Breast epithelium (tissue), 4 donors: ENCODE data around the gene A4GALT. TPM values are rescaled to one million over a fixed set of nuclear protein-coding genes. Genes with fewer than 3 reads are reported as not detected.

Experiments
- DNase-seq, 2 donors: peaks; one replicate each; pipeline ENCODE4 v3.0.0-alpha.2; 2019; ENCODE audit warnings: low spot score in 2 of 2
- H3K27ac ChIP-seq, 2 donors: fragments of 200-600 bp; sonication (generic) in 1 of 2; one replicate each; pipeline ENCODE4 v1.5.1; 2016 to 2019; ENCODE audit warnings: mild to moderate bottlenecking in 1 of 2
- H3K27me3 ChIP-seq, 2 donors: fragments of 200-600 bp; sonication (generic) in 1 of 2; one replicate each; pipeline versions ENCODE4 v1.5.1 to v1.6.0; 2017 to 2019; ENCODE audit warnings: control low read depth in 1 of 2, mild to moderate bottlenecking in 1 of 2
- H3K36me3 ChIP-seq: fragments of 200-600 bp; one replicate; pipeline ENCODE4 v1.5.1; 2019
- H3K4me1 ChIP-seq, 2 donors: fragments of 200-600 bp; sonication (generic); one replicate each; pipeline ENCODE4 v1.5.1; 2016 to 2019; ENCODE audit warnings: control low read depth in 1 of 2
- H3K4me3 ChIP-seq, 3 donors: fragments of 200-600 bp; sonication (generic); 1 replicate in 2 of 3; 2 replicates in 1 of 3; pipeline ENCODE4 v1.5.1; 2016 to 2019; ENCODE audit warnings: mild to moderate bottlenecking in 3 of 3, moderate library complexity in 2 of 3
- H3K9me3 ChIP-seq, 2 donors: fragments of 200-600 bp; sonication (generic) in 1 of 2; one replicate each; pipeline ENCODE4 v1.5.1; 2016 to 2019; ENCODE audit warnings: control low read depth in 1 of 2
- POLR2A ChIP-seq: fragments of 450-650 bp; IDR thresholded peaks from one replicate; pipeline ENCODE4 v1.6.1; 2016; ENCODE audit warnings: antibody characterized with exemption, mild to moderate bottlenecking, moderate library complexity
- POLR2AphosphoS5 ChIP-seq, 3 donors: sonication (generic); formaldehyde crosslinking; IDR thresholded peaks; one replicate each; pipeline ENCODE4 v1.6.1; 2017; ENCODE audit warnings: antibody characterized with exemption in 3 of 3
- intact Hi-C: fragments of 100-400 bp; cut with DNase I; formaldehyde crosslinking; loops from one replicate; pipeline ENCODE4 v1.15.1; 2023; ENCODE audit warnings: low total_unique reads
- total RNA-seq, 3 donors: library from RNA; depleted of rRNA; stranded (reverse); fragments of >200 nt; gene quantifications; one replicate each; pipeline ENCODE4 v1.1.0, GENCODE V29; 2016
- TF ChIP-seq, protein P1 (sequence below), 3 donors: fragments of 450-650 bp; IDR thresholded peaks; one replicate each; pipeline ENCODE4 v1.5.1; 2016 to 2017; ENCODE audit warnings: antibody characterized with exemption in 3 of 3, mild to moderate bottlenecking in 3 of 3, moderate library complexity in 3 of 3

A4GALT gene
- total RNA-seq, 3 donors from 2014 or later: 6.6 to 32.8 (median 22.9) TPM

DNA sequence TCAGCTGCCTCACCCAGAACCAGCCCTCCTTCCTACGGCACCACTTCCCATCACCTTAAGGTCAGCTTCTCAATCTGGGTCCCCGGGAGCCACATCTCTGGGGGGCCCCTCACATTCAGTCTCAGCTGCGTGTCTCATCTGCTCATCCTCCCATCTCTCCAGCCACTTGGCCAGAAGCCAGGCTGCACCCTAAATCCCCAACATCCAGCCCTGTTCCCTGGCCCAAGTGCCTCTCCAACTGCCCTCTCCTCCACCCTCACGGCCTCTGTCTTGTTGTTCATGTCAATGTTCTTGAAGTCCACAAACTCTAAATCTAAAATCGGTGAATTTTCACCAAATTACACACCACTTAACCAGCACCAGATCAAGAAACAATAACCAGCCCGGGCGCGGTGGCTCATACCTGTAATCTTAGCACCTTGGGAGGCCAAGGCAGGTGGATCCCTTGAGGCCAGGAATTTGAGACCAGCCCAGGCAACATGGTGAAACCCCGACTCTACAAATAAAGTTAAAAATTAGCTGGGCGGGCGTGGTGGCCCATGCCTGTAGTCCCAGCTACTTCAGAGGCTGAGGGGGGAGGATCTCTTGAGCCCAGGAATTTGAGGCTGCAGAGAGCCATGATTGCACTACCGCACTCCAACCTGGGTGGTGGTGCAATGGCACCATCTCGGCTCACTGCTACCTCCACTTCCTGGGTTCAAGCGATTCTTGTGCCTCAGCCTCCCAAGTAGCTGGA is 33.7 kb downstream of the A4GALT start:
- no peaks in the 10 kb centered on the region for H3K27me3 ChIP-seq
- peaks cover 11 to 19% of the 10 kb centered on the region in 2 donors for H3K4me1 ChIP-seq
- no peaks in the 10 kb centered on the region for H3K36me3 ChIP-seq
- H3K4me3 ChIP-seq: no peak overlapping the region
- DNase-seq: no peak
- H3K9me3 ChIP-seq: no peaks in the 10 kb centered on the region
- H3K27ac ChIP-seq: peak overlapping the region; percentile 50 to 92
- intact Hi-C loops: no loop called here
- TF ChIP-seq POLR2A (no peak), POLR2AphosphoS5 (IDR thresholded peaks at IDR 0.05) (no peak)
- TF ChIP-seq, protein P1, sequence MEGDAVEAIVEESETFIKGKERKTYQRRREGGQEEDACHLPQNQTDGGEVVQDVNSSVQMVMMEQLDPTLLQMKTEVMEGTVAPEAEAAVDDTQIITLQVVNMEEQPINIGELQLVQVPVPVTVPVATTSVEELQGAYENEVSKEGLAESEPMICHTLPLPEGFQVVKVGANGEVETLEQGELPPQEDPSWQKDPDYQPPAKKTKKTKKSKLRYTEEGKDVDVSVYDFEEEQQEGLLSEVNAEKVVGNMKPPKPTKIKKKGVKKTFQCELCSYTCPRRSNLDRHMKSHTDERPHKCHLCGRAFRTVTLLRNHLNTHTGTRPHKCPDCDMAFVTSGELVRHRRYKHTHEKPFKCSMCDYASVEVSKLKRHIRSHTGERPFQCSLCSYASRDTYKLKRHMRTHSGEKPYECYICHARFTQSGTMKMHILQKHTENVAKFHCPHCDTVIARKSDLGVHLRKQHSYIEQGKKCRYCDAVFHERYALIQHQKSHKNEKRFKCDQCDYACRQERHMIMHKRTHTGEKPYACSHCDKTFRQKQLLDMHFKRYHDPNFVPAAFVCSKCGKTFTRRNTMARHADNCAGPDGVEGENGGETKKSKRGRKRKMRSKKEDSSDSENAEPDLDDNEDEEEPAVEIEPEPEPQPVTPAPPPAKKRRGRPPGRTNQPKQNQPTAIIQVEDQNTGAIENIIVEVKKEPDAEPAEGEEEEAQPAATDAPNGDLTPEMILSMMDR (IDR thresholded peaks at IDR 0.05): no peak

DNA sequence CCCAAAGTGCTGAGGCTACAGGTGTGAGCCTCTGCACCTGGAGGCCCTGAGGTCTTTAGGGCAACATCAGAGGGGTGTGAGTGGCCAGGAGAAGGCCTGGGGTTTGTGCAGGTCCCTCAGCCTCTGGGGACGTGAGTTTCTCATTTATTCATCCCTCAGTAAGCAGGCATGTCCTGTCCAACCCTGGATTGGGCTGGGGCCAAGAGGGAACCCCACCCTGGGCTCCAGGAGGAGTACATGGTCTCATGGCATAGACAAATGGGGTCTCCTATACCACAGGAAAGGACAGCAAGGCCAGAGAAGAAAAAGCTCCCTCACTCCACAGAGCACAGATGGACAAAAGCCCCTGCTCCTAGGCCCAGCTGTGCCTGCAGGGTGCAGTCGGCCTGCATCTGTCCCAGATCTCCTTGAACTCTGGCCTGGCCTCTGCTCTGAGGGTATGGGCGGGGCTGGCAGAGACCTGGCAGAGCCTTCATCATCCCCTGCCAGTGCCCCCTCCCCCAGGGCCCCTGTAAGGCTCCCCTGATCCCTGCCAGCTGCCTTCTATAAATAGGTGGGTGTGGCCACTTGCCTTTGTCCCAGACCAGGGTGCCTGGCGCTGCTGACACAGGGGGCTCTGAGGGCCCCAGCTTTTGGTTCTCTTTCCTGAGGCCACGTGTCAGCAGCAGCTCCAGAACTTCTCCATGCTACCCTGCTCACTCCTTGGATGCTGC is 34.6 kb downstream of the A4GALT start:
- Histone ChIP-seq H3K36me3 (no peaks in the 10 kb centered on the region), H3K4me1 (peaks cover 11 to 19% of the 10 kb centered on the region in 2 donors), H3K27me3 (no peaks in the 10 kb centered on the region), H3K4me3 (no peak overlapping the region), H3K27ac (peak overlapping the region; percentile 50 to 92), H3K9me3 (no peaks in the 10 kb centered on the region)
- intact Hi-C loops: no loop called here
- TF ChIP-seq POLR2A (no peak), POLR2AphosphoS5 (IDR thresholded peaks at IDR 0.05) (no peak)
- TF ChIP-seq, protein P1 (IDR thresholded peaks at IDR 0.05): no peak
- DNase-seq: no peak

DNA sequence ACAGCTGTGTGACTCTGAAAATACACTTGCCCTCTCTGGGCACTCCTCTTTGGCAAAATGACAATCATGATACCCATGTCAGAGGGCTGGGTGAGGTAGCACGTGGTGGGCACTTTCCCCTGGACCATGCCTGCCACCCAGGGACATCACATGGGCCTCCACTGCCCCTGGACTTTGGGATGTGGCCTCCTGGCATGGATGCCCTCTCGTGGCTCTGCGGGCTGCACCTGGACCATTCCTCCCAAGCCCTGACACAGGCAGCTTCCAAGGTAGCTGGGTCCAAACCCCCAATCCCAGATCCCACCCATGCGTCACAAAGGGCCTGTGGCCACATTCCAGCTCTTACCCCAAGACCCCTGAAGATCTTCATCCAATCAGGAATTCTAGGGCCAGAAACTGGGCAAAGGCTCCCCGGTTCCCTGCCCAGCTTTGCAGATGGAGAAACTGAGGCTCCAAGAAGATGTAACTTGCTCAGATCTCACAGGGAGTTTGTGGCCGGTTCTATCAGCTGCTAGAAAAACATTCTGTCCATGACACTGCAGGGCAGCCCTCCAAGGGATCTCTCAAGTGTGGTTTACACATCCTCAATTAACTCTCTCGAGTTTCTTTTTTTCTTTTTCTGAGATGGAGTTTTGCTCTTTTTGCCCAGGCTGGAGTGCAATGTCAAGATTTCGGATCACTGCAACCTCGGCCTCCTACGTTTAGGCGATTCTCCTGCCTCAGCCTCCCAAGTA is 36.0 kb downstream of the A4GALT start:
- no peaks in the 10 kb centered on the region for H3K9me3 ChIP-seq
- intact Hi-C loops: no loop called here
- TF ChIP-seq, protein P1 (IDR thresholded peaks at IDR 0.05): no peak
- no peak for TF ChIP-seq POLR2AphosphoS5 (IDR thresholded peaks at IDR 0.05)
- no peak for TF ChIP-seq POLR2A
- H3K36me3 ChIP-seq: no peaks in the 10 kb centered on the region
- H3K4me3 ChIP-seq: no peak overlapping the region
- peak overlapping the region; percentile 33 to 92 for H3K27ac ChIP-seq
- H3K27me3 ChIP-seq: no peaks in the 10 kb centered on the region
- DNase-seq: no peak
- peaks cover 11 to 19% of the 10 kb centered on the region in 2 donors for H3K4me1 ChIP-seq

DNA sequence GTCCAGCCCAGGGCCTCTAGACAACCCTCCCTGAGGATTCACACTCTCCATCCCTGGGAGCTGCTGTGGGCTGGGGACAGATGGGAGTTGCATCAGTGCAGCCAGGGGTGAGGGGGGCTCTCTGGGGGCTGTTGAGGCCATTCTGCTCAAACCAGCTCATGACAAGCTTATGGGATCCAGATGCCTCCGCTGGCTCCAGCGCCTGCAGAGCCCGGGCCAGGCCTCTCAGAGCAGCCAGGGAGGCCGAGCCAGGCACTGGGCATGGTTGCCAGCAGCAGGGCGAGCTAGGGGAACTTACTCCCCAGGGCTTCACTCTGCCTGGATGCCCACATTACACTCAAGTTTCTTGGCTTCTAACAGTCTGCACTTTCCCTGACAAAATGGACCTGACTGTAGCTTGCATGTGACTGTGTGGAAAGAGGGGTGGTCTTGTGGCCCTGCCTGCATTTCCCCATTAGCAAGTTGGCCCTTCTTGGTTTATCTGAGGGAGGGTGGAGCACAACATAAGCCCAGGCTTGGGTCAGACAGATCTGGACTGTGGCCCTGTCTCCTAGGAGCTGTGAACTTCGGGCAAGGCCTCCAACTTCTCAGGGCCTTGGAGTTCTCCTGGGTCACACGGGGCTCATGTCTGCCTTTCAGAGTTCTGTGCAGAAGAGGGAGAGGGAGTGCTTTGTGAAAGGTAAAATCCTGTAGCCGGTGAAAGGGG is 36.9 kb downstream of the A4GALT start:
- Histone ChIP-seq H3K27me3 (no peaks in the 10 kb centered on the region), H3K4me1 (peaks cover 9 to 16% of the 10 kb centered on the region in 2 donors), H3K36me3 (no peaks in the 10 kb centered on the region), H3K4me3 (no peak overlapping the region), H3K27ac (peak overlapping the region; percentile 33 to 91), H3K9me3 (no peaks in the 10 kb centered on the region)
- TF ChIP-seq POLR2AphosphoS5 (IDR thresholded peaks at IDR 0.05) (peak in 1 of 3 donors; percentile 49), POLR2A (no peak)
- DNase-seq: no peak
- intact Hi-C loops: no loop called here
